ENCODE measurements around the gene METTL26. TPM values are rescaled to one million over a fixed set of nuclear protein-coding genes. Genes with fewer than 3 reads are reported as not detected.

METTL26 gene
- total RNA-seq, 1 experiment from 2014 or later = 121 TPM

DNA sequence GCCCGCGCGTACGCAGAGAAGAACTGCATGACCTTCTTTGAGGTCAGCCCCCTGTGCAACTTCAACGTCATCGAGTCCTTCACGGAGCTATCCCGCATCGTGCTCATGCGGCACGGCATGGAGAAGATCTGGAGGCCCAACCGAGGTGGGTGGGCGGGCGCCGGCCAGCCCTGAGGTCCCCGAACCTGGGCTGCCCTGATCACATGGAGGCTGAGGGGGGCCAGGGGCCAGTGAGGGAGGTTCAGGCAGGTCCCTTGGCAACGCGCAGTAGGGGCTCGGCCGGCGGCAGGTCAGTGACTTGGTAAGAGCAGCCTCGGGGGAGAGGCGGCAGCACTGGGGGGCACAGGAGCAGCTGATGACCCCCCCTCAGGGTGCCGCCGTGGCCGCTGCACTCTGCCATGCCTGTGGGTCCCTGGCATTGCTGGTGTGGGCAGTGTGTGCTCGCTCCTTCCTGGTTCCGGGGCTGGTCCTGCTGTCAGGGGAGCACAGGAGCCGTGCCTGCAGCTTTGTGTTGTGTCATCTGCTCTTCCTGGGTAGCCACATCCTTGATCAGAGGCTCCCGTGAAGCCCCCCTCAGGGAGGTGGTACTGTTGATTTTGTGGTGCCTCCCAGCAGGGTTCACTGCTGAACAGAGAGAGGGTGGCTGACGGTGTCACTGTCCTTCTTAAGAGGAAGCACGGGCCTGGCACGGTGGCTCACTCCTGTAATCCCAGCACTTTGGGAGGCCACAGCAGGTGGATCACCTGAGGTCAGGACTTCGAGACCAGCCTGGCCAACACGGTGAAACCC, 9.9 kb downstream of the METTL26 start:
- intact Hi-C loops (cut with micrococcal nuclease; ENCODE audit: unreplicated experiment) = no loop called here

GRCh38 chr16:625117-625976, 10.8 kb downstream of the METTL26 start:
- H3K36me3 Mint-ChIP-seq (ENCODE audit: insufficient read depth, unreplicated experiment) = peaks cover 45% of the 10 kb centered on the region
- H3K27me3 Mint-ChIP-seq (ENCODE audit: unreplicated experiment) = no peaks in the 10 kb centered on the region
- no peak for DNase-seq
- no peaks in the 10 kb centered on the region for H3K9me3 Mint-ChIP-seq (ENCODE audit: low read depth, unreplicated experiment)
- CTCF ChIA-PET = interaction anchor here (0.6 kb wide), 1 partner anchor 138 kb away, joined by 3 read pairs; no protein-coding TSS in a partner anchor
- intact Hi-C loops (cut with micrococcal nuclease; ENCODE audit: unreplicated experiment) = no loop called here
- no peak overlapping the region for H3K4me3 Mint-ChIP-seq (ENCODE audit: low read depth, unreplicated experiment)
- H3K4me1 Mint-ChIP-seq (ENCODE audit: low read depth, unreplicated experiment) = no peaks in the 10 kb centered on the region
- no TSS peak for BruUV-seq (replicated peaks)
- TF ChIP-seq, protein P1, sequence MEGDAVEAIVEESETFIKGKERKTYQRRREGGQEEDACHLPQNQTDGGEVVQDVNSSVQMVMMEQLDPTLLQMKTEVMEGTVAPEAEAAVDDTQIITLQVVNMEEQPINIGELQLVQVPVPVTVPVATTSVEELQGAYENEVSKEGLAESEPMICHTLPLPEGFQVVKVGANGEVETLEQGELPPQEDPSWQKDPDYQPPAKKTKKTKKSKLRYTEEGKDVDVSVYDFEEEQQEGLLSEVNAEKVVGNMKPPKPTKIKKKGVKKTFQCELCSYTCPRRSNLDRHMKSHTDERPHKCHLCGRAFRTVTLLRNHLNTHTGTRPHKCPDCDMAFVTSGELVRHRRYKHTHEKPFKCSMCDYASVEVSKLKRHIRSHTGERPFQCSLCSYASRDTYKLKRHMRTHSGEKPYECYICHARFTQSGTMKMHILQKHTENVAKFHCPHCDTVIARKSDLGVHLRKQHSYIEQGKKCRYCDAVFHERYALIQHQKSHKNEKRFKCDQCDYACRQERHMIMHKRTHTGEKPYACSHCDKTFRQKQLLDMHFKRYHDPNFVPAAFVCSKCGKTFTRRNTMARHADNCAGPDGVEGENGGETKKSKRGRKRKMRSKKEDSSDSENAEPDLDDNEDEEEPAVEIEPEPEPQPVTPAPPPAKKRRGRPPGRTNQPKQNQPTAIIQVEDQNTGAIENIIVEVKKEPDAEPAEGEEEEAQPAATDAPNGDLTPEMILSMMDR (IDR thresholded peaks at IDR 0.05; ENCODE audit: unreplicated experiment) = no peak
- no peak overlapping the region for H3K27ac Mint-ChIP-seq (ENCODE audit: unreplicated experiment)

More for the DNA sequence above, 9.9 kb downstream of the METTL26 start:
- no peaks in the 10 kb centered on the region for H3K9me3 Mint-ChIP-seq (ENCODE audit: low read depth, unreplicated experiment)
- BruUV-seq (replicated peaks) = no TSS peak
- peaks cover 53% of the 10 kb centered on the region for H3K36me3 Mint-ChIP-seq (ENCODE audit: insufficient read depth, unreplicated experiment)
- no peak for DNase-seq
- no peaks in the 10 kb centered on the region for H3K27me3 Mint-ChIP-seq (ENCODE audit: unreplicated experiment)
- H3K27ac Mint-ChIP-seq (ENCODE audit: unreplicated experiment) = no peak overlapping the region
- CTCF ChIA-PET = no interaction called here
- no peaks in the 10 kb centered on the region for H3K4me1 Mint-ChIP-seq (ENCODE audit: low read depth, unreplicated experiment)
- no peak overlapping the region for H3K4me3 Mint-ChIP-seq (ENCODE audit: low read depth, unreplicated experiment)
- TF ChIP-seq, protein P1 (IDR thresholded peaks at IDR 0.05; ENCODE audit: unreplicated experiment) = no peak

GRCh38 chr16:624526-625070, 11.5 kb downstream of the METTL26 start:
- no peaks in the 10 kb centered on the region for H3K9me3 Mint-ChIP-seq (ENCODE audit: low read depth, unreplicated experiment)
- no peaks in the 10 kb centered on the region for H3K27me3 Mint-ChIP-seq (ENCODE audit: unreplicated experiment)
- H3K27ac Mint-ChIP-seq (ENCODE audit: unreplicated experiment) = no peak overlapping the region
- TF ChIP-seq, protein P1 (IDR thresholded peaks at IDR 0.05; ENCODE audit: unreplicated experiment) = no peak
- H3K4me3 Mint-ChIP-seq (ENCODE audit: low read depth, unreplicated experiment) = no peak overlapping the region
- H3K4me1 Mint-ChIP-seq (ENCODE audit: low read depth, unreplicated experiment) = no peaks in the 10 kb centered on the region
- intact Hi-C loops (cut with micrococcal nuclease; ENCODE audit: unreplicated experiment) = no loop called here
- CTCF ChIA-PET = interaction anchor here (0.5 to 0.6 kb wide), 2 partner anchors 137 to 292 kb away, joined by 3 to 9 read pairs; no protein-coding TSS in a partner anchor
- H3K36me3 Mint-ChIP-seq (ENCODE audit: insufficient read depth, unreplicated experiment) = peaks cover 37% of the 10 kb centered on the region
- no TSS peak for BruUV-seq (replicated peaks)
- DNase-seq = no peak

DNA sequence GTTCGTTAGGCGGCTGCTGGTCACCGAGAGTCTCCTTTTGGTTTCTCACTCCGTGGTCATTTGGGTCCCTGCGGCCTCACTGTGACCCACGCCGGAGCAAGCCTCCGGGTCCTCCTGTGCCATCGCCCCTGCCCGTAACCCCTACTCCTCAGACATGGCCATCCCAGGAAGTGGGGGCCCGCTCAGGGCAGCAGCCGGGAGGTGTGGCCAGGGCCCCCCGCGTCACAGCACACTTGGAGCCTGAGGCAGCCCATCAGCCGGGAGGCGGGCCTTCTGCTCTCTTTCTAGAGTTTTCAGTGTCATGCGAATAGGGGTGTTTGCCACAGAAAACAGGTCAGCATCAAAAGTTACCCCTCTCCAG, 13.2 kb downstream of the METTL26 start:
- Mint-ChIP-seq H3K4me1 (ENCODE audit: low read depth, unreplicated experiment) (no peaks in the 10 kb centered on the region), H3K36me3 (ENCODE audit: insufficient read depth, unreplicated experiment) (peaks cover 29% of the 10 kb centered on the region), H3K9me3 (ENCODE audit: low read depth, unreplicated experiment) (no peaks in the 10 kb centered on the region), H3K27ac (ENCODE audit: unreplicated experiment) (no peak overlapping the region), H3K27me3 (ENCODE audit: unreplicated experiment) (no peaks in the 10 kb centered on the region), H3K4me3 (ENCODE audit: low read depth, unreplicated experiment) (no peak overlapping the region)
- DNase-seq = no peak
- TF ChIP-seq, protein P1 (IDR thresholded peaks at IDR 0.05; ENCODE audit: unreplicated experiment) = no peak
- CTCF ChIA-PET = no interaction called here
- intact Hi-C loops (cut with micrococcal nuclease; ENCODE audit: unreplicated experiment) = no loop called here
- BruUV-seq (replicated peaks) = no TSS peak
